GM18867 (cell line): ENCODE measurements around the gene SMIM24.
"Not testable (repeated sequence)": the region's sequence is repeated elsewhere in the genome, so short reads cannot be mapped to it uniquely, and the experiment has no call there.

Experiments used
- ATAC-seq: cut with Tn5 transposase; IDR thresholded peaks from one replicate; pipeline ENCODE4 v1.9.1; 2021; ENCODE audit warnings: mild to moderate bottlenecking, moderate library complexity; ENCODE audit not compliant: unreplicated experiment

The SMIM24 gene

GRCh38 chr19:3515891-3516422, 35.6 kb upstream of the SMIM24 start:
- no peak for ATAC-seq

GRCh38 chr19:3514930-3515329, 34.6 kb upstream of the SMIM24 start:
- no peak for ATAC-seq

- no peak for ATAC-seq
These were observed 33.2 kb upstream of the SMIM24 start for GRCh38 chr19:3513229-3514140.

DNA sequence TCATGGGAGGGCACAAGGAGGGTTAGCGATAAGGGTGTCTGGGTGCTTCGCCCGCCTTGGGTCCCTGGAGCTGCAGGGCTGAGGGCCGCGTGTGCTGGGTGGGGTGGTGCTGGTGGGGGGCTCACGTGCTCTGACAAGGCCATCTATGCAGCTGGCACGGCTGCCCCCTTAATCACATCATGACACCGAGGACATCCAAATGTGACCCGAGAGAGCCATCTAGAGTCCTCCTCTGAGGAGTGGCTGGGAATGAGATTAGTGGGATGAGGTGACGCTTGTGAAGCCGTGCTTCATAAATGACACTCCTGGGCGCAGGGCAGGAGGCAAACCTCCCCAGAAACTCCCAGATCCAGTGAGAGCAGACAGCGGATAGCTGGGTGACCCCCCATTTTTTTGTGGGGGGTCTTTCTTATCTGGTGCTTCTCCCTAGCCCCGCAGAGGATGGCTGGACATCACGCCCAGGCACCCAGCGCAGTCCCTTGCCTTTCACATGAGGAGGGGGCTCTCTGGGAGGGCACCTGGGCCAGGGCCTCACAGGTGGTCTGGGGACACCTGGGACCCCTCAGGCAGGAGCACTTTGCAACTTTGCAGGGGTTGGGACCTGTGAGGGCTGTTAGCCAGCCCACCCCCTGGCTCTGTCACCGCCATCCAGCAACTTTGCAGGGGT, 32.4 kb upstream of the SMIM24 start:
- no peak for ATAC-seq

GRCh38 chr19:3511506-3512251, 31.4 kb upstream of the SMIM24 start:
- no peak for ATAC-seq

DNA sequence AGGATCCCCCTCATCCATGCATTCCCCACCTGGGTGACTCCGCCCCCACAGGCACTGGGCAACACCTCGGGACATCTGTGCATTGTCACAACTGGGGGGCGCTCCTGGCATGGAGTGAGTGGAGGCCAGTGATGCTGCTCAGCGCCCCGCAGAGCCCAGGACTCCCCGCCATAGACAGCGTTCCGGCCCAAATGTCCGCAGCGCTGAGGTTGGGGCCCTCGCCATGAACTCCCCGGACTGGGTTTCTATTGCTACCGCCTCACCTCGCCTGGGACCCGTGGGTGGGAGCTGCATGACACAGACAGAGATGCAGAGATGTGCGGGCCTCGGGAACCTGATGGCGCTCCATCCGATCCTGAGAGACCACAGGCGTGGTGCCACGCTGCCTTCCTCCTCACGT, 30.4 kb upstream of the SMIM24 start:
- no peak for ATAC-seq

DNA sequence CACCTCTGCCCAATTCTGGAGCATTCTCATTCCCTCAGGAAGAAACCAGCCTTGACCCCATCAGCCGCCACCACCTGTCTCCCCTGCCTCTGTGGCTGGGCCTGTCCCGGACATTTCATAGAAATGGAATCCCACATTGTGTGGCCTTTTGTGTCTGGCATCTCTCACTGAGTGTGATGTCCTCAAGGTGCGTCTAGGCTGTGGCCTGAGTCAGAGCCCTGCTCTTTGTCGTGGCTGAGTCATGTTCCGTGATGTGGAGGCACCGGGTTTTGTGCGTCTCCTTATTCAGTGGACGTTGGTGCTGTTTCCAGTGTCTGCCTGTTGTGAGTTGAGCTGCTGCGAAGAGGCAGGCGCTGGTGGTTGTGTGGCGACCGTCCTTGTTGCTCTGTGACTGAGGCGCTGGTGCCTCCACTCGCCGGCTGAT, 29.3 kb upstream of the SMIM24 start:
- no peak for ATAC-seq

GRCh38 chr19:3508771-3509535, 28.6 kb upstream of the SMIM24 start:
- ATAC-seq, result no peak

DNA sequence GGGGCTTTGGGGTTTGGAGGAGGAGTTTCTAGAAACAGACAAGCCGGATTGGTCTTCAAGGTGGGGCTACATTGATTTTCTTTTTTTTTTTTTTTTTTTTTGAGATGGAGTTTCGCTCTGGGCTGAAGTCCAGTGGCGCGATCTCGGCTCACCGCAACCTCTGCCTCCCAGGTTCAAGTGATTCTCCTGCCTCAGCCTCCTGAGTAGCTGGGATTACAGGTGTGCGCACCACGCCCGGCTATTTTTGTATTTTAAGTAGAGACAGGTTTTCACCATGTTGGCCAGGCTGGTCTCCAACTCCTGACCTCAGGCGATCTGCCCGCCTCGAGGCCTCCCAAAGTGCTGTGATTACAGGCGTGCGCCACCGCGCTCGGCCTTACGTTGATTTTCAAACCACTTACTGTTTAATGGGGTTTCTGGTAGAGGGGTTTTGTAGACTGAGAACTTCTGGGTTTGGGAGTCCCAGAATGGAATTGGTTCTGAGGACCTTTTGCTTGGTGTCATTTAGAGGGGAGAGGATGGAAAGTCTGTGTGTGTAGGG, 27.9 kb upstream of the SMIM24 start:
- ATAC-seq, result not testable (repeated sequence)

DNA sequence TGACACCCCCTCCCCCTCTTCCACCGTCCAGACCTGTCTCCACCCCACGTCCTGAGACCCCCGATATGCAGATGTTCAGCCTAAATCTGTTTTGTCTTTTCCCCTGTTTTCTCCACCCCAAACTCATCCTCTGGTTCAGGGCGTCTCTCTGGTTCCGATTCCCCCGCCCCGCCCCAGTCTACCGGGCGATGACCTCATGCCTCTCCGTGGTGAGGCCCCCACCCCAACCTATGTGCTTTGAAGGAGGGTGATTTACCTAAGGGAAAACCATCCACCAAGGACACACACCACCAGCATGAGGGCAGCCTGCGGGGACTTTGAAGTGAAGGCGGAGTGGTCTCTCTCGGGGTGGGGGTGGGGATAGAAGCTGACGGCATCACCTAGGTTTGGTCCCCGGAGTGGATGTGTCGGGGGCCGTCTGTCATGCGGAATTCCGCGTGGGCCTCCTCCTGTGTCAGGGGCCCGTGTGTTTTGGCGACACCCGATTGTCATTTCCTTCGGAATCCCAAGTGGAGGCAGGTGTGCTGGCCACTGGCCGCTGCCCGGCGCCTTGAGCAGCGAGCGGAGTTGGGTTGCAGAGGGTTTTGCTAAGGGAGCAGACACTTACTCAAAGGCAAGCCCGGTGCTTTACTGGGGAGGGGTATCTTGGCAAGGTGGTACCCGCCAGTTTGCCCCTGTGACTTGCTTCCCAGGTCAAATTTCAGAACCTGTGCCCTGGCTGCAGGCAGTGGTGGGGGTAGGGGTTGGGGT, 27.2 kb upstream of the SMIM24 start:
- no peak for ATAC-seq

GRCh38 chr19:3506384-3507340, 26.3 kb upstream of the SMIM24 start:
- peak; percentile 14 for ATAC-seq

DNA sequence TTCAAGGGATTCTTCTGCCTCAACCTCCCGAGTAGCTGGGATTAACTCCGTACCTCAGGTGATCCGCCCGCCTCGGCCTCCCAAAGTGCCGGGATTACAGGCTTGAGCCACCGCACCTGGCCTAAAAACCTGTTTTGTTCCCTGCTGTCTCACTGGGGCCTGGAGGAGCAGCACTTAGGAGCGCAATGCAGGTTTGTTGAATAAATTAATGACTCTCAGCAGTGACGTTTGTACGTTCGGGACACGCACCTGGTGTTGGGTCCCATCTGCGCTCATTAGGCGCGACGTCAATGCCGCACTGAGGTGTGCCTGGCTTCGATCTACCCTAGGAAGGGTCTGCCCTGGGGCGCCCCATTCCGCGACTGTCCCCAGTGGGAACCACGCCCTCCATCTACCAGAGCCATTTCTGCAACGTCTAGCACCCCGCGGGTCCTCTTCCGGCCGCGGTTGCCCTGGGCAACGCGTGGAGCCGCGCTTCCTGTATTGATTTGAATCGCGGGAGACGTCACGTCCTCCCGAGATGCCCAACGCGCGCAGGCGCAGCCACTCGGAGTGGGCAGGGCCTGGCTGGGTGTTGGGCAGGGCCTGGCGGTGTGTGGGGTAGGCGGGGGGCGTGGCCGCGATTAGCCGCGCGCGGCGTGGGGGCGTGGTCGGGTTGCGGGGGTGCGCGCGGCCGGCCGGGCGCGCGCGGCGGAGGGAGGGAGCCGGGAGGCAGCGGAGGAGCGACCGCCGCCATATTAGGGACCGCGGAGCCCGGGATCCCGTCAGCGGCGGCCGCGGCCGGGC, 25.5 kb upstream of the SMIM24 start, which contains the start of gene FZR1:
Gene FZR1, plus strand, starts transcription at position 714 of the 786 bp plus-strand sequence. CDS start 16,679 bp downstream, outside the sequence.
- peak; percentile 85 for ATAC-seq

- ATAC-seq, result no peak
These were observed 24.4 kb upstream of the SMIM24 start for GRCh38 chr19:3504735-3505134.

DNA sequence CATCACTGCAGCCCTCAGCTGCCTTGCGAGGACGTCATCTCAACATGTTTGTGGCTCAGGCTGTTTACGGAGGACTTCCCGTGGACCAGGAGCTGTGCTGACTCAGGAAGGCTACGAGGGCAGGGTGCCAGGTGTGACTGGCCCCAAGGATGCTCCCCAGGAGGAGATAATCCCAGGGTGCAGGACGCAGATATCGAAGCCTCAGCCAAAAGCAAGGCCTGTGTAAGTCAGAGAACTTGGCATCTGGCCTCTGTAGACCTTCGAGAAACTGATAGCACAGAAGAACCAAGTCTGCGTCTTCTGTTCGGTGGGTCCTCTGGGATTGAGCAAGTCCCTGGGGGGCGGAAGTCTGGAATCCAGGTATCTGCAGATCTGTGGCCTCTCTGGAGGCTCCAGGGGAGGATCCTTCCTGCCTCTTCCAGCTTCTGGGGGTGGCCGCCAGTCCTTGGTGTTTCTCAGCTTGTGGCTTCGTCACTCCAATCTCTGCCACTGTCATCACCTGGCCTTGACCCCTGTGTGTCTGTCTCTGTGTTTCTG, 22.8 kb upstream of the SMIM24 start:
- ATAC-seq, result no peak

- ATAC-seq, result no peak
These were observed 21.5 kb upstream of the SMIM24 start for GRCh38 chr19:3501780-3502179.

DNA sequence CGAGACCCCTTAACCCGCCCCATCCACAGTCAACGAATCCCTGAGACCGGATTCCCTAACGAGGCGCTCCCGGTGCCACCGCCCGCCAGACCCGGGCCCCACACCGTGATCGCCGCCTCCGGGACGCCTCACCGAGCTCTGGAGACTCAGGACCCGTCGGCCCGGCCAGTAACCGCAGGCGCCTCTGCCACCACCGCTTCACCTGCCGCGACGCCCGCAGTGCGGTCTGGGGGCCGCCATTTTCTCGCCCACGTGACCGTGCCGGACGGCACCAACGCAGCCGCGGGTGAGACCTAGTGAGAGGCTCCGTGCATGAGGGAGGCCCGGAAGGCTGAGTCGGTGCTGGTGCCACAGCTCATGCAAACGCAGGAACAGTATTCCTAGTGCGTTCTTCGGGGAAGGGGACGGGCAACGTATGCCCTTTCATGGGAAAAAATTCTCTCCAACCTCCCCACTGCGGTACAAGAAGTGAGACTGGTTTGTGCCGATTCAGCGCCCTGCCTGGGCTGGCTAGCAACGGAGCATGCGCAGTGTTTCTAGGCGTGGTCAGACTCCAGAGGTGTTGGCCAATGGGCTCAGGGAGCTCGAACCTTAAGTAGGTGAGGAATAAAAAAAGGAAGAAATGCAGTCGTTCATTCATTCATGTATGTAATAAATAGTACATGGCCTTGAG, 20.2 kb upstream of the SMIM24 start, which contains the start of gene DOHH:
Gene DOHH, minus strand, starts transcription at position 246 of the 673 bp plus-strand sequence. CDS start 3,860 bp downstream, outside the sequence.
- peak; percentile 79 for ATAC-seq
